Astrocyte of the cerebellum (primary cell): ENCODE measurements around the gene LMAN2L.
A peak's percentile ranks its signal among the peaks of the same experiment; 100 is the strongest.

Experiments used
- DNase-seq: peaks from one replicate; pipeline ENCODE4 v3.0.0-alpha.2; 2011; ENCODE audit warnings: low read depth
- H3K4me3 ChIP-seq: 2 replicates; pipeline ENCODE4 v1.5.1; 2011; ENCODE audit warnings: mild to moderate bottlenecking, low read depth, low read length, moderate library complexity
- CTCF ChIP-seq: IDR thresholded peaks from 2 replicates; pipeline ENCODE4 v1.5.1; 2012; ENCODE audit warnings: low read length, low read depth, moderate library complexity, mild to moderate bottlenecking; ENCODE audit errors: missing control alignments
- in situ Hi-C: cut with HindIII; loops from 2 replicates; pipeline ENCODE4 v1.10.0; 2017; ENCODE audit warnings: low sequenced_read_pairs

The LMAN2L gene

GRCh38 chr2:96739633-96740428, at the start of gene LMAN2L:
TSS of gene LMAN2L (minus strand) at chr2:96740064. CDS start at chr2:96740040, 24 bp downstream.
- peak; percentile 93 for DNase-seq
- in situ Hi-C loops, result no loop called here
- TF ChIP-seq CTCF, result no peak
- H3K4me3 ChIP-seq, result peak within 1 kb of the TSS; percentile 75

GRCh38 chr2:96789245-96789617, 49.4 kb upstream of the LMAN2L start:
- TF ChIP-seq CTCF, result no peak
- H3K4me3 ChIP-seq, result no peak overlapping the region
- no peak for DNase-seq
- in situ Hi-C loops, result no loop called here

GRCh38 chr2:96788442-96789244, 48.8 kb upstream of the LMAN2L start:
- no peak overlapping the region for H3K4me3 ChIP-seq
- in situ Hi-C loops, result no loop called here
- DNase-seq, result peak; percentile 2
- no peak for TF ChIP-seq CTCF

GRCh38 chr2:96787411-96787810, 47.5 kb upstream of the LMAN2L start:
- in situ Hi-C loops, result no loop called here
- no peak overlapping the region for H3K4me3 ChIP-seq
- TF ChIP-seq CTCF, result no peak
- no peak for DNase-seq

GRCh38 chr2:96783388-96783787, 43.5 kb upstream of the LMAN2L start:
- TF ChIP-seq CTCF, result no peak
- DNase-seq, result no peak
- no peak overlapping the region for H3K4me3 ChIP-seq
- in situ Hi-C loops, result no loop called here

- no peak for TF ChIP-seq CTCF
- no peak overlapping the region for H3K4me3 ChIP-seq
- no peak for DNase-seq
- in situ Hi-C loops, result no loop called here
These were observed 35.3 kb upstream of the LMAN2L start for GRCh38 chr2:96775160-96775559.
